HEK293 (cell line): ENCODE measurements around the gene SYNJ2.

Experiments used
- CTCF ChIA-PET: fragments of 350-600 bp; formaldehyde crosslinking; extraction: SDS; loops from one replicate; lab custom pipeline; 2021; ENCODE audit warnings: antibody characterized with exemption; lab: Yijun Ruan, JAX
- POLR2A ChIA-PET: fragments of 300-600 bp; formaldehyde crosslinking; extraction: SDS; loops from one replicate; lab custom pipeline; 2020; ENCODE audit warnings: antibody characterized with exemption, inconsistent platforms; lab: Yijun Ruan, JAX
- H3K27ac ChIP-seq: fragments of 200-500 bp; sonication (Bioruptor generic); 2 replicates; pipeline ENCODE4 v1.5.1; 2014; ENCODE audit warnings: low read depth, low read length, control low read depth, inconsistent platforms; ENCODE audit errors: extremely low read depth
- H3K36me3 ChIP-seq, 2 experiments: fragments of 200-500 bp in 1 of 2; sonication (Bioruptor generic) in 1 of 2; 1 replicate in 1 of 2; 2 replicates in 1 of 2; pipeline ENCODE4 v1.5.1; 2014 to 2017; ENCODE audit warnings: inconsistent platforms in 2 of 2, low read length in 2 of 2; ENCODE audit not compliant: control insufficient read depth in 2 of 2, insufficient read depth in 1 of 2
- H3K4me1 ChIP-seq: fragments of 200-500 bp; sonication (Bioruptor generic); 2 replicates; pipeline ENCODE4 v1.5.1; 2014; ENCODE audit warnings: mild to moderate bottlenecking, low read length, inconsistent platforms; ENCODE audit not compliant: control insufficient read depth, insufficient read depth
- H3K4me3 ChIP-seq: 2 replicates; pipeline ENCODE4 v1.5.1; 2011; ENCODE audit warnings: low read depth, mild to moderate bottlenecking, control low read depth, low read length, moderate library complexity
- H3K9me3 ChIP-seq: fragments of 200-500 bp; sonication (Bioruptor generic); 2 replicates; pipeline ENCODE4 v1.5.1; 2014; ENCODE audit warnings: low read depth, low read length, inconsistent platforms; ENCODE audit not compliant: control insufficient read depth, insufficient read depth
- CTCF ChIP-seq: fragments of 450-650 bp; formaldehyde crosslinking; IDR thresholded peaks from 2 replicates; pipeline ENCODE4 v1.5.1; 2016; ENCODE audit warnings: missing biosample characterization, missing genetic modification characterization
- PRDM6 ChIP-seq: fragments of 450-650 bp; formaldehyde crosslinking; IDR thresholded peaks from 2 replicates; pipeline ENCODE4 v1.5.1; 2017; ENCODE audit warnings: missing biosample characterization, missing genetic modification characterization
- ZFHX2 ChIP-seq: fragments of 450-650 bp; formaldehyde crosslinking; conservative IDR thresholded peaks from 2 replicates; pipeline ENCODE4 v1.5.1; 2016; ENCODE audit warnings: missing biosample characterization, missing genetic modification characterization
- ZNF157 ChIP-seq: fragments of 450-650 bp; formaldehyde crosslinking; IDR thresholded peaks from 2 replicates; pipeline ENCODE4 v1.5.1; 2016; ENCODE audit warnings: missing biosample characterization, missing genetic modification characterization
- ZNF2 ChIP-seq: fragments of 450-650 bp; formaldehyde crosslinking; IDR thresholded peaks from 2 replicates; pipeline ENCODE4 v1.5.1; 2016; ENCODE audit warnings: missing biosample characterization, missing genetic modification characterization
- ZNF266 ChIP-seq: fragments of 450-650 bp; formaldehyde crosslinking; IDR thresholded peaks from 2 replicates; pipeline ENCODE4 v1.5.1; 2016; ENCODE audit warnings: missing biosample characterization, missing genetic modification characterization, low read depth
- ZNF350 ChIP-seq: fragments of 450-650 bp; formaldehyde crosslinking; IDR thresholded peaks from 2 replicates; pipeline ENCODE4 v1.5.0; 2017; ENCODE audit warnings: missing biosample characterization, mild to moderate bottlenecking, missing genetic modification characterization
- ZNF391 ChIP-seq: fragments of 450-650 bp; formaldehyde crosslinking; IDR thresholded peaks from 2 replicates; pipeline ENCODE4 v1.5.1; 2016; ENCODE audit warnings: low read depth, missing biosample characterization, missing genetic modification characterization, borderline replicate concordance
- ZNF621 ChIP-seq: fragments of 450-650 bp; formaldehyde crosslinking; IDR thresholded peaks from 2 replicates; pipeline ENCODE4 v1.5.1; 2017; ENCODE audit warnings: missing biosample characterization, missing genetic modification characterization
- ZNF623 ChIP-seq: fragments of 450-650 bp; formaldehyde crosslinking; IDR thresholded peaks from 2 replicates; pipeline ENCODE4 v1.5.1; 2016; ENCODE audit warnings: missing biosample characterization, missing genetic modification characterization
- ZNF692 ChIP-seq: fragments of 450-650 bp; formaldehyde crosslinking; IDR thresholded peaks from 2 replicates; pipeline ENCODE4 v1.5.1; 2016; ENCODE audit warnings: missing biosample characterization, missing genetic modification characterization
- ZNF768 ChIP-seq: fragments of 450-650 bp; formaldehyde crosslinking; IDR thresholded peaks from 2 replicates; pipeline ENCODE4 v1.5.1; 2018; ENCODE audit warnings: missing biosample characterization, mild to moderate bottlenecking, missing genetic modification characterization

Gene SYNJ2

GRCh38 chr6:158006821-158007570 is 25.3 kb downstream of the SYNJ2 start:
- ChIA-PET POLR2A (interaction anchor here (1.2 kb wide), 1 partner anchor 32 kb away, joined by 3 read pairs; no protein-coding TSS in a partner anchor), CTCF (interaction anchor here (0.6 to 0.7 kb wide), 3 partner anchors 15 to 1254 kb away, joined by 3 to 4 read pairs (median 4); no protein-coding TSS in a partner anchor)
- no peak overlapping the region for H3K4me3 ChIP-seq

GRCh38 chr6:158008864-158009113 is 27.1 kb downstream of the SYNJ2 start:
- H3K4me3 ChIP-seq: no peak overlapping the region
- H3K36me3 ChIP-seq: no peaks in the 10 kb centered on the region
- peaks cover 6% of the 10 kb centered on the region for H3K4me1 ChIP-seq
- CTCF ChIA-PET: interaction anchor here (1.1 to 1.6 kb wide), 4 partner anchors 17 to 253 kb away, joined by 4 to 14 read pairs (median 6); no protein-coding TSS in a partner anchor
- no peak overlapping the region for H3K27ac ChIP-seq
- TF ChIP-seq ZNF2 (tag by site-specific recombination): no peak
- TF ChIP-seq ZNF623 (tag by site-specific recombination): peak; percentile 99
- 0 out of 2 replicates have a peak, but pooled peaks have one; percentile 7 for TF ChIP-seq CTCF (tag by site-specific recombination)
- no peak for TF ChIP-seq ZNF768 (tag by site-specific recombination)
- no peak for TF ChIP-seq ZNF266
- TF ChIP-seq, all 188 proteins: peak for 2
- POLR2A ChIA-PET: interaction anchor here (0.8 to 1.1 kb wide), 2 partner anchors 23 to 32 kb away, joined by 3 read pairs; no protein-coding TSS in a partner anchor
- H3K9me3 ChIP-seq: no peaks in the 10 kb centered on the region

More at GRCh38 chr6:158006821-158007570, 25.3 kb downstream of the SYNJ2 start:
- Histone ChIP-seq H3K4me1 (peaks cover 6% of the 10 kb centered on the region), H3K27ac (no peak overlapping the region), H3K9me3 (no peaks in the 10 kb centered on the region), H3K36me3 (peaks cover 0 to 2% of the 10 kb centered on the region in 2 experiments; a peak in 1 of 3 replicates)
- TF ChIP-seq ZNF621 (tag by site-specific recombination): no peak
- no peak for TF ChIP-seq ZNF391
- no peak for TF ChIP-seq ZNF692 (tag by site-specific recombination)

GRCh38 chr6:158009114-158009891 is 27.6 kb downstream of the SYNJ2 start:
- Histone ChIP-seq H3K27ac (no peak overlapping the region), H3K9me3 (no peaks in the 10 kb centered on the region), H3K4me3 (no peak overlapping the region), H3K36me3 (no peaks in the 10 kb centered on the region), H3K4me1 (peaks cover 6% of the 10 kb centered on the region)
- ChIA-PET CTCF (interaction anchor here (1.6 kb wide), 2 partner anchors 17 to 32 kb away, joined by 7 to 14 read pairs; no protein-coding TSS in a partner anchor), POLR2A (no interaction called here)
- TF ChIP-seq ZNF350 (tag by site-specific recombination) (no peak), PRDM6 (tag by site-specific recombination) (no peak), ZNF157 (tag by site-specific recombination) (no peak), ZFHX2 (tag by site-specific recombination) (peak; percentile 60)
